Fibroblast of lung (primary cell): ENCODE data around the gene SMARCD1. TPM values are rescaled to one million over a fixed set of nuclear protein-coding genes. Genes with fewer than 3 reads are reported as not detected.

Experiments used
- DNase-seq, 2 donors: peaks; one replicate each; pipeline versions ENCODE4 v3.0.0 to v3.0.0-alpha.2; 2010; ENCODE audit warnings: low read depth in 2 of 2
- H2AFZ ChIP-seq: 2 replicates; pipeline ENCODE4 v1.5.1; 2012; ENCODE audit warnings: low read length, control low read depth, inconsistent platforms
- H3K27ac ChIP-seq: 2 replicates; pipeline ENCODE4 v1.5.1; 2011; ENCODE audit warnings: low read length, control low read depth; ENCODE audit not compliant: insufficient read depth
- H3K27me3 ChIP-seq: 2 replicates; pipeline ENCODE4 v1.5.1; 2011; ENCODE audit warnings: mild to moderate bottlenecking, low read length; ENCODE audit not compliant: control insufficient read depth, insufficient read depth
- H3K36me3 ChIP-seq: 2 replicates; pipeline ENCODE4 v1.5.1; 2011; ENCODE audit warnings: low read length; ENCODE audit not compliant: control insufficient read depth, insufficient read depth
- H3K4me1 ChIP-seq: 2 replicates; pipeline ENCODE4 v1.5.1; 2011; ENCODE audit warnings: low read length; ENCODE audit not compliant: control insufficient read depth, insufficient read depth; ENCODE audit errors: extremely low read depth
- H3K4me2 ChIP-seq: 2 replicates; pipeline ENCODE4 v1.5.1; 2011; ENCODE audit warnings: low read length, control low read depth; ENCODE audit not compliant: insufficient read depth; ENCODE audit errors: extremely low read depth
- H3K4me3 ChIP-seq, 4 experiments: fragments of 200-600 bp in 1 of 4; sonication (generic) in 1 of 4; replicated peaks in 1 of 4; 2 replicates each; pipeline ENCODE4 v1.5.1; 2011 to 2016; ENCODE audit warnings: low read length in 4 of 4, low read depth in 3 of 4, mild to moderate bottlenecking in 3 of 4, control low read depth in 2 of 4, inconsistent platforms in 1 of 4, mixed read lengths in 1 of 4; ENCODE audit not compliant: insufficient read depth in 1 of 4; ENCODE audit errors: control extremely low read depth in 1 of 4
- H3K79me2 ChIP-seq: 2 replicates; pipeline ENCODE4 v1.5.1; 2012; ENCODE audit warnings: mild to moderate bottlenecking, low read length, inconsistent platforms; ENCODE audit not compliant: control insufficient read depth, insufficient read depth
- H3K9ac ChIP-seq: 2 replicates; pipeline ENCODE4 v1.5.1; 2011; ENCODE audit warnings: mild to moderate bottlenecking, low read length, control low read depth; ENCODE audit not compliant: insufficient read depth
- H3K9me3 ChIP-seq: 2 replicates; pipeline ENCODE4 v1.5.1; 2012; ENCODE audit warnings: low read depth, low read length; ENCODE audit not compliant: control insufficient read depth, insufficient read depth
- H4K20me1 ChIP-seq: 2 replicates; pipeline ENCODE4 v1.5.1; 2011; ENCODE audit warnings: low read length; ENCODE audit not compliant: control insufficient read depth, insufficient read depth; ENCODE audit errors: extremely low read depth
- CTCF ChIP-seq, 2 donors: IDR thresholded peaks in 1 of 2; conservative IDR thresholded peaks in 1 of 2; 1 replicate in 1 of 2; 2 replicates in 1 of 2; pipeline ENCODE4 v1.5.1; 2011 to 2012; ENCODE audit warnings: low read length in 2 of 2, control low read depth in 1 of 2, inconsistent platforms in 1 of 2, low read depth in 1 of 2, mild to moderate bottlenecking in 1 of 2
- EZH2 ChIP-seq: IDR thresholded peaks from 2 replicates; pipeline ENCODE4 v1.5.1; 2012; ENCODE audit warnings: low read length, control low read depth, mild to moderate bottlenecking; ENCODE audit errors: missing control alignments
- polyA plus RNA-seq, 2 donors: library from polyadenylated mRNA; depleted of rRNA in 1 of 2; stranded (reverse) in 1 of 2; unstranded in 1 of 2; fragments of >200 nt; gene quantifications; 2 replicates each; pipeline ENCODE4 v1.2.1, GENCODE V29; 2011 to 2012; ENCODE audit warnings: missing spikeins in 1 of 2
- total RNA-seq: library from RNA; depleted of rRNA; stranded (reverse); fragments of >200 nt; gene quantifications from 2 replicates; pipeline ENCODE4 v1.2.1, GENCODE V29; 2014

Gene SMARCD1
- total and polyA plus RNA-seq, 2 donors (not counting 1 experiment from before 2014, with no cell fraction given): 30.5 to 34.3 TPM

- peaks cover 3% of the 10 kb centered on the region for H3K79me2 ChIP-seq
- H3K36me3 ChIP-seq: no peaks in the 10 kb centered on the region
- H3K4me1 ChIP-seq: peaks cover 3% of the 10 kb centered on the region
- H3K27me3 ChIP-seq: no peaks in the 10 kb centered on the region
- DNase-seq: no peak
- H3K9ac ChIP-seq: no peak overlapping the region
- H3K9me3 ChIP-seq: no peaks in the 10 kb centered on the region
- no peak overlapping the region for H2AFZ ChIP-seq
- TF ChIP-seq CTCF (conservative IDR thresholded peaks at IDR 0.05 in 1 of 2, IDR thresholded peaks at IDR 0.05 in 1 of 2; ENCODE audit: low read depth in 1 of 2, low read length in 2 of 2) (no peak), EZH2 (no peak)
- H3K4me2 ChIP-seq: no peak overlapping the region
- no peak overlapping the region for H3K27ac ChIP-seq
- H4K20me1 ChIP-seq: no peaks in the 10 kb centered on the region
- H3K4me3 ChIP-seq: no peak overlapping the region
Measured at GRCh38 chr12:50079771-50080170, 5.4 kb upstream of the SMARCD1 start.

- no peak overlapping the region for H2AFZ ChIP-seq
- H3K36me3 ChIP-seq: no peaks in the 10 kb centered on the region
- H3K9me3 ChIP-seq: no peaks in the 10 kb centered on the region
- no peaks in the 10 kb centered on the region for H3K4me1 ChIP-seq
- no peak overlapping the region for H3K4me2 ChIP-seq
- no peak overlapping the region for H3K27ac ChIP-seq
- peaks cover 10% of the 10 kb centered on the region for H3K79me2 ChIP-seq
- H4K20me1 ChIP-seq: no peaks in the 10 kb centered on the region
- H3K27me3 ChIP-seq: no peaks in the 10 kb centered on the region
- TF ChIP-seq EZH2 (no peak), CTCF (conservative IDR thresholded peaks at IDR 0.05 in 1 of 2, IDR thresholded peaks at IDR 0.05 in 1 of 2; ENCODE audit: low read depth in 1 of 2, low read length in 2 of 2) (no peak)
- no peak overlapping the region for H3K9ac ChIP-seq
- H3K4me3 ChIP-seq: no peak overlapping the region
- DNase-seq: no peak
Measured at GRCh38 chr12:50081096-50081808, 3.9 kb upstream of the SMARCD1 start.

GRCh38 chr12:50082644-50083043 is 2.5 kb upstream of the SMARCD1 start:
- no peaks in the 10 kb centered on the region for H3K4me1 ChIP-seq
- no peak overlapping the region for H3K4me2 ChIP-seq
- TF ChIP-seq CTCF (conservative IDR thresholded peaks at IDR 0.05 in 1 of 2, IDR thresholded peaks at IDR 0.05 in 1 of 2; ENCODE audit: low read depth in 1 of 2, low read length in 2 of 2) (no peak), EZH2 (no peak)
- no peaks in the 10 kb centered on the region for H3K27me3 ChIP-seq
- no peaks in the 10 kb centered on the region for H4K20me1 ChIP-seq
- no peak overlapping the region for H2AFZ ChIP-seq
- DNase-seq: no peak
- no peaks in the 10 kb centered on the region for H3K9me3 ChIP-seq
- peaks cover 3% of the 10 kb centered on the region for H3K36me3 ChIP-seq
- no peak overlapping the region for H3K27ac ChIP-seq
- H3K79me2 ChIP-seq: peaks cover 10% of the 10 kb centered on the region
- no peak overlapping the region for H3K9ac ChIP-seq
- no peak overlapping the region for H3K4me3 ChIP-seq
